Tibial artery (tissue), 4 donors: ENCODE data around the gene CALML6.

ENCODE experiments used
- DNase-seq, 2 donors: peaks; one replicate each; pipeline ENCODE4 v3.0.0-alpha.2; 2019
- H3K27ac ChIP-seq, 2 donors: fragments of 200-600 bp; sonication (generic) in 1 of 2; 1 replicate in 1 of 2; 2 replicates in 1 of 2; pipeline ENCODE4 v1.5.1; 2018 to 2019; ENCODE audit warnings: mild to moderate bottlenecking in 1 of 2
- H3K27me3 ChIP-seq, 2 donors: fragments of 200-600 bp; sonication (generic) in 1 of 2; one replicate each; pipeline versions ENCODE4 v1.5.1 to v1.6.0; 2016 to 2019
- H3K36me3 ChIP-seq, 3 donors: fragments of 200-600 bp; sonication (generic) in 2 of 3; one replicate each; pipeline ENCODE4 v1.5.1; 2016 to 2019; ENCODE audit warnings: mild to moderate bottlenecking in 2 of 3
- H3K4me1 ChIP-seq, 4 donors: fragments of 200-600 bp; sonication (generic) in 2 of 4; 1 replicate in 3 of 4; 2 replicates in 1 of 4; pipeline ENCODE4 v1.5.1; 2016 to 2019
- H3K4me3 ChIP-seq, 2 donors: fragments of 200-600 bp; sonication (generic) in 1 of 2; 1 replicate in 1 of 2; 2 replicates in 1 of 2; pipeline ENCODE4 v1.5.1; 2018 to 2019; ENCODE audit warnings: mild to moderate bottlenecking in 2 of 2
- H3K9me3 ChIP-seq, 3 donors: fragments of 200-600 bp; sonication (generic) in 1 of 3; one replicate each; pipeline ENCODE4 v1.5.1; 2016 to 2019
- CTCF ChIP-seq, 2 experiments: fragments of 200-600 bp in 1 of 2; fragments of 450-650 bp in 1 of 2; IDR thresholded peaks; one replicate each; pipeline ENCODE4 v1.5.1; 2017 to 2019; ENCODE audit warnings: antibody characterized with exemption in 2 of 2, mild to moderate bottlenecking in 1 of 2, moderate library complexity in 1 of 2
- intact Hi-C: fragments of 100-400 bp; cut with DNase I; formaldehyde crosslinking; loops from one replicate; pipeline ENCODE4 v1.15.0; 2023; ENCODE audit warnings: low total_unique reads

CALML6 gene

GRCh38 chr1:1942753-1943656 lies 27.9 kb downstream of the CALML6 start:
- no peak for TF ChIP-seq CTCF (IDR thresholded peaks at IDR 0.05)
- H3K27me3 ChIP-seq: peaks cover 0 to 84% of the 10 kb centered on the region in 2 donors

GRCh38 chr1:1943834-1944570 lies 28.9 kb downstream of the CALML6 start:
- H3K27ac ChIP-seq: no peak overlapping the region
- peak in 1 of 2 donors; percentile 55 for DNase-seq
- no peaks in the 10 kb centered on the region for H3K9me3 ChIP-seq
- intact Hi-C loops: loop anchor here (5.0 kb wide), 1 partner anchor 88 kb away; no protein-coding TSS in a partner anchor
- H3K4me3 ChIP-seq: no peak overlapping the region
- TF ChIP-seq CTCF (IDR thresholded peaks at IDR 0.05): peak; percentile 66 to 86
- H3K27me3 ChIP-seq: peaks cover 0 to 76% of the 10 kb centered on the region in 2 donors
- H3K36me3 ChIP-seq: no peaks in the 10 kb centered on the region
- peaks cover 0 to 9% (median 0%) of the 10 kb centered on the region in 4 donors for H3K4me1 ChIP-seq

More at GRCh38 chr1:1942753-1943656, 27.9 kb downstream of the CALML6 start:
- Histone ChIP-seq H3K9me3 (no peaks in the 10 kb centered on the region), H3K27ac (no peak overlapping the region), H3K4me3 (no peak overlapping the region), H3K36me3 (no peaks in the 10 kb centered on the region), H3K4me1 (peaks cover 0 to 9% (median 0%) of the 10 kb centered on the region in 4 donors)
- no peak for DNase-seq
- intact Hi-C loops: loop anchor here (5.0 kb wide), 1 partner anchor 89 kb away; no protein-coding TSS in a partner anchor

- Histone ChIP-seq H3K36me3 (no peaks in the 10 kb centered on the region), H3K27me3 (peaks cover 0 to 66% of the 10 kb centered on the region in 2 donors), H3K4me1 (peaks cover 0 to 9% (median 0%) of the 10 kb centered on the region in 4 donors), H3K4me3 (no peak overlapping the region), H3K27ac (no peak overlapping the region), H3K9me3 (no peaks in the 10 kb centered on the region)
- intact Hi-C loops: no loop called here
- no peak for TF ChIP-seq CTCF (IDR thresholded peaks at IDR 0.05)
- no peak for DNase-seq
Measured at GRCh38 chr1:1945782-1946393, 30.8 kb downstream of the CALML6 start.

- intact Hi-C loops: no loop called here
- TF ChIP-seq CTCF (IDR thresholded peaks at IDR 0.05): no peak
- Histone ChIP-seq H3K27me3 (peaks cover 0 to 63% of the 10 kb centered on the region in 2 donors), H3K4me1 (peaks cover 0 to 9% (median 0%) of the 10 kb centered on the region in 4 donors), H3K9me3 (no peaks in the 10 kb centered on the region), H3K4me3 (no peak overlapping the region), H3K36me3 (no peaks in the 10 kb centered on the region), H3K27ac (no peak overlapping the region)
- no peak for DNase-seq
Measured at GRCh38 chr1:1946540-1946939, 31.5 kb downstream of the CALML6 start.

GRCh38 chr1:1947493-1947892 lies 32.4 kb downstream of the CALML6 start:
- no peak for TF ChIP-seq CTCF (IDR thresholded peaks at IDR 0.05)
- Histone ChIP-seq H3K27ac (no peak overlapping the region), H3K4me1 (peaks cover 0 to 9% (median 0%) of the 10 kb centered on the region in 4 donors), H3K4me3 (no peak overlapping the region), H3K9me3 (no peaks in the 10 kb centered on the region), H3K27me3 (peaks cover 0 to 54% of the 10 kb centered on the region in 2 donors), H3K36me3 (no peaks in the 10 kb centered on the region)
- intact Hi-C loops: no loop called here
- no peak for DNase-seq
